Measurements from ENCODE around the gene TOMM22.

- TF ChIP-seq CTCF (conservative IDR thresholded peaks at IDR 0.05 in 1 of 2, IDR thresholded peaks at IDR 0.05 in 1 of 2; ENCODE audit: extremely low read depth in 1 of 2, insufficient read depth in 1 of 2, low read depth in 1 of 2, low read length in 2 of 2): no peak
- TF ChIP-seq EZH2 (IDR thresholded peaks at IDR 0.05; ENCODE audit: borderline replicate concordance, low read length): no peak
Observed at GRCh38 chr22:38727530-38728451, 46.0 kb downstream of the TOMM22 start.

All from mammary epithelial cell (primary cell).